GM18868 (cell line): ENCODE measurements around the gene COL24A1.
"Not testable (repeated sequence)": the region's sequence is repeated elsewhere in the genome, so short reads cannot be mapped to it uniquely, and the experiment has no call there.

Source experiments
- ATAC-seq: cut with Tn5 transposase; IDR thresholded peaks from one replicate; pipeline ENCODE4 v1.9.1; 2021; ENCODE audit warnings: mild to moderate bottlenecking, moderate library complexity; ENCODE audit not compliant: unreplicated experiment

The COL24A1 gene

DNA sequence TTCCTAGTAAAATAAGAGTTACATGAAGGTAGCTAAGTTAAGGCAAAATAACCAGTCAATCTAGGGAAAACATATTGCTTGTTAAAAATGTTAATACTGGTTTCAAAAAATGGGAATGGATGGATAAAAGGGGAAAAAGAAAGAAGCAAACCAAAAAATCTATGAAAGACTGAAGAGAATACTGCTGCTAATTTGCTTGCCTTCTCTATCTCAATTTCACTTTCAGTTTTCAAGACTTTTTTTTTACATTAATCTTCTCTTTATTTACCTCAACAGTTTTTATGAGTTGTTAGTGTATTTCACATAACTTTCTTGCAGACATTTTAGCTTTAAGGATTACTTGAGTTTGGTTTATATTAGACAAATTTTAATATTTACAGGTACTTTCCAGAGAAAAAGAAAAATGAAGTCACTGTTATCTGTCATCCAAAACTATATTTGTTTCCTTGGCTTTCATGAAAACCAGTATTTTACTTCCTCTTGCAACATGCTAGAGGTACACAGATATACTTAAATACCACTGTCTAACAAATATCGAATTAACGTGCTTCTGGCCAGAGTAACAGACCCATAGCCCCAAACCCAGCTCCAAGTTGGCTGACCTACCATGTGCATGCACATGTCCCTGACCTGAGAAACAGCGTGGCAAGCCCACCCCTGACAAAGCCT is 70.7 kb downstream of the COL24A1 start:
- ATAC-seq: peak; percentile 44

DNA sequence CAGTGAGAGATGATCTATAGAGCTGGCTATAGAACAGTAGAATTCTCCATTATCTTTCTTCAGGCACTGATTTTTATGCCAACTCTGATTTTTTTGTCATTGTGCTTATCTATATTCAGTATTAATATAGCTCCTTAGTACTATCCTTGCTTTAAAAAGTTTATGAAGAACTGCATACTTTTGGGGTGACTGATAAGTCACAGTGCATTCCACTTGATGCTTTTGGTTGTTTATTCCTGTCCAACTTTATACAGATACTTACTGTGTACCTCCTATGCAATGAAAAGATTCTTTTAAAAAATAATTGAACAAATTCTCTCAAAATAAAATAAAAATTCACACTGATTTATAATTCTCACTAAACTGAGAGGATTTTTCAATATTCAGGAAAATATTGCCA is 71.6 kb downstream of the COL24A1 start:
- no peak for ATAC-seq

DNA sequence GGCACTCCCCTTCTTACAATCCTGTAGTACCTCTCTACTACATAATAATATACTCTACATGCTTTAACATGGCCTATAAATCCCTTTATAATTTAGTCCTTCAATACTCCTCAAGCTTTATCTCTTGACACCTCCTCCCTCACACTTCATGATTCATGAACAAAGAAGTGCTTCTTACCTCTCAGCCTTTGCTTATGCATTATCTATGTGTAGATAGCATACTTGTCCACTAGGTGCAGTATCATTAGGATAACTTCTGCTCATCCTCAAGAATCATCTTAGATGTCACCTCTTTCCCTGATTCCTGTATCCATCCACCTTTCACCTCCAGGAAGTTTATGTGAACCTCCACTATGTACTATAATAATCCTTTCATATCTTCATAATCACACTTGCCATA is 74.4 kb downstream of the COL24A1 start:
- ATAC-seq: peak; percentile 72

DNA sequence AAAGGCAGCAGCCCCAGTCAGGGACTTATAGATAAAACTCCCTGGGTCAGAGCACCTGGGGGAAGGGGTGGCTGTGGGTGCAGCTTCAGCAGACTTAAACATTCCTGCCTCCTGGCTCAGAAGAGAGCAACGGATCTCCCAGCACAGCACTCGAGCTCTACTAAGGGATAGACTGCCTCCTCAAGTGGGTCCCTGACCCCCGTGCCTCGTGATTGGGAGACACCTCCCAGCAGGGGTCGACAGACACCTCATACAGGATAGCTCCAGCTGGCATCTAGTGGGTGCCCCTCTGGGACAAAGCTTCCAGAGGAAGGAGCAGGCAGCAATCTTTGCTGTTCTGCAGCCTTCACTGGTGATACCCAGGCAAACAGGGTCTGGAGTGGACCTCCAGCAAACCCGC is 84.1 kb downstream of the COL24A1 start:
- not testable (repeated sequence) for ATAC-seq

DNA sequence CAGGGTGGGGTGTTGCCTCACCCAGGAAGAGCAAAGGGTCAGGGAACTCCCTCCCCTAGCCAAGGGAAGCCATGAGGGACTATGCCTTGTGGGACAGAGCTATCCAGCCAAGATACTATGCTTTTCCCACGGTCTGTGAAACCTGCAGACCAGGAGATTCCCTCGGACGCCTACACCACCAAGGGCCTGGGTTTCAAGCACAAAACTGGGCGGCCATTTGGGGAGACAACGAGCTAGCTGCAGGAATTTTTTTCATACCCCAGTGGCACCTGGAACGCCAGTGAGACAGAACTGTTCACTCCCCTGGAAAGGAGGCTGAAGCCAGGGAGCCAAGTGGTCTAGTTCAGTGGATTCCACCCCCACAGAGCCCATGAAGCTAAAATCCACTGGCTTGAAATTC is 84.7 kb downstream of the COL24A1 start:
- ATAC-seq: not testable (repeated sequence)

DNA sequence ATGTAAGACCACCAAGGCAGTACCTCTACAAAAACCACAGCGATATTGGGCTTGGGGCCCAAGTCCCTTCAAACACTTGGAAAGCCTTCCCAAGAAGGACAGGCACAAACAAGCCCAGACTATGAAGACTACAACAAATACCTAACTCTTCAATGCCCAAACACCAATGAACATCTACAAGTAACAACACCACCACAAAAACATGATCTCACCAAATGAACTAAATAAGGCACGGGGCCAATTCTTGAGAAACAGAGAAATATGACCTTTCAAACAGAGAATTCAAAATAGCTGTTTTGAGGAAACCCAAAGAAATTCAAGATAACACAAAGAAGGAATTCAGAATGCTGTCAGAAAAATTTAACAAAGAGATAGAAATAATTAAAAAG is 86.8 kb downstream of the COL24A1 start:
- no peak for ATAC-seq

DNA sequence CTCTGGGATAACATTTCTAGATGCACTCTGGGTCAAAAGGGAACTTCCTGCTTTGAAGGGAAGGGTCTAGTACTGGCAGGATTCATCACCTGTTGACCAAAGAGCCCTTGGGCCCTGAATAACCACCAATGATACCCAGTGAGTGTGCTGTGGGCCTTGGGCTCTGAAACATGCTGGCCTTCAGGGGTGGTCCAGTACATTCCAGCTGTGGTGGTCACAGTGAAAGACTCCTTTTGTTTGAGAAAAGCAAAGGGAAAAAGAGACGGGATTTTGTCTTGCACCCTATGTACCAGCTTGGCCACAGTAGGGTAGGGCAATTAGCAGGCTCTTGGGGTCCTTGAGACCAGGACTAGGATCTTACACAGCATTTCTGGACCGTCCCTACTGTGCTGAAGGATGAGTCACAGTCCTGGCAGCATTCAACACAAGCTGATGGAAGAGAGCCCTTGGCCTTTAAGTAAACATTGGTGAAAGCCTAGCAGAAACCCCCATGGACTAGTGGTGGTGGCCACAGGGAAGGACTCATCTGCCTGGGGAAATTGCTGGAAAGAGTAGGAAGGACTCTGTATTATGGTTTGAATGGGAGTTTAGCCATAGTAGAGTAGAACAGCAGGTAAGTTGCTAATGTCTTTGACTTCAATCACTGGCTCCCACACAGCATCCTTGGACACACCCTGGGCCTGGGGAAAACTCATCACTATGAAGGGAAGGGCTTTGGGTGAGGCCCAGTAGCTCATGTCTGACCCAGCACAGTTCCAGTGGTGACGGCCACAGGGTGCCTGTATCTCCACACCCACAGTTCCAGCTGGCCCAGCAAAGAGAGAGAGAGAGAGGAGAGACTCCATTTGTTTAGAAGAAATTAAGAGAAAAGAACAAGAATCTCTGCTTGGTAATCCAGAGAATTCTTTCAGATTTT is 87.5 kb downstream of the COL24A1 start:
- ATAC-seq: no peak

DNA sequence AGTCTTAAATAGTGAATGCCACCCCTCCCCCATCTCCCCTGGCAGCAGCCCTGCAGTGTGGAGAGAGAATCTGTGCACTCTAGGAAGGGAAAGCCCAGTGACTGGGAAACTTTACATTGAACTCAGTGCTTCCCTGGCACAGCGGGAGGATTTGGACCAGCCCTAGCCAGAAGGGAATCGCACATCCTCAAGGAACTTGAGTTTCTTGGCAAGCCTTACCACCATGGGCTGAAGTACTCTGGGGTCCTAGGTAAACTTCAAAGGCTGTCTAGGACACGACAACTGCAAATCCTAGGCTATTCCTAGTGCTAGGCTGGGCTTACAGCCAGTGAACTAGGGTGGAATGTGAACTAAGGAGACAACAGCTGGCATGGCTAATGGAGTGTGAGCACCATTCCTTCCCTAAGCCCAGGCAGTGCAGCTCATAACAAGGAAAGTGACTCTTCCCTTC is 88.3 kb downstream of the COL24A1 start:
- no peak for ATAC-seq

DNA sequence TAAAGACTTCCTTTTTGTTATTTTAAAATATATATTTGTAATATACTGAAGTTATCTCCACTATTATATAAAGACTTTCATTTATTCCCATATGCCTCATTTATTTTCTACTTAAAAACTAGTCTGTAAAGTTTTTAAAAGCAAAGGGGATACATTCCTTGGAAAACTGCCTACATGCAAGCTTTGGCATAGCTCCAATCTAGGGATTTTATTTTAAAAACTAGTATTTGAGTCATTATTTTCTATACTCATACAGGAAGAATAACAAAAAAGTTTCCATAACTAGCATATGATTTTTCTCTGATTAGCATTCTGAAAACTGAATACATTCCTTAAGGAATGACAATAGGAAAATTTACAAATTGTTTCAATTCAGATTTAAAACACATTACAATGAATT is 88.9 kb downstream of the COL24A1 start:
- ATAC-seq: no peak

DNA sequence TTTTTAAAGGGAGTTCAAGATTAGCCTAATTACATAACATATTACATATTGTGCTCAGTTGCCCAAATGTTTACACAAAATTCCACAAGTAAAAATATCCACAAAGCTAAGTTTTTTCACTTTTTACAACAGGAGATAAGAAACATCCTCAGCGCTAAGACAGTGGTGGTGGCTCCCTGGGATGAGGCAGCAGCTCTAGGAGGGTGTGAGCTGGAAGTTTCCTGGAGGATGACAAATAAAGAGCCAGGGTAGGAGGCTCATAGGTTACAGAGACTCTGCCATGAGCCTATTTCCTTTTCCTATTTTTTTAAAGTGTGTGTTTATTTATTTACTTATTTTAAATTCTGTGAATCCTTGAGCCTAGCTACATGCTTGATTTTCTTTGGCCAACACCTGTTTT is 91.7 kb downstream of the COL24A1 start:
- no peak for ATAC-seq

DNA sequence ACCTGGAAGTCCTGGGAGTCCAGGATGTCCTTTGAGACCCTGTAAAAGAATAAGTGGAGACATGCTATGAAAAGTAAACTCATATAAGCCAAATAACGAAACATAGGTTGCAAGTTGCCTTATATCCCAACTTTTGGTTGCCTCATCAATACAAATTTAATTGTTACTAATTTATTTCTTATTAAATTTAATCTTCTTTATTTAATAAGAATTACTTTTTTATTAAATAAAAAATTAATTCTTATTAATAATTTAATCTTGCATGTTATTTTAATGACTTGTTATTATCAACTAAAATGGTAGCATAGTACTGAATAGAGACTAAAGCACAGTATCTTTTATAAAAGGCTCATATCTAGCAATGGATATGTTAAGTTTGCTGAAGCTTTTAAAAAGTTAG is 92.9 kb downstream of the COL24A1 start:
- ATAC-seq: no peak

DNA sequence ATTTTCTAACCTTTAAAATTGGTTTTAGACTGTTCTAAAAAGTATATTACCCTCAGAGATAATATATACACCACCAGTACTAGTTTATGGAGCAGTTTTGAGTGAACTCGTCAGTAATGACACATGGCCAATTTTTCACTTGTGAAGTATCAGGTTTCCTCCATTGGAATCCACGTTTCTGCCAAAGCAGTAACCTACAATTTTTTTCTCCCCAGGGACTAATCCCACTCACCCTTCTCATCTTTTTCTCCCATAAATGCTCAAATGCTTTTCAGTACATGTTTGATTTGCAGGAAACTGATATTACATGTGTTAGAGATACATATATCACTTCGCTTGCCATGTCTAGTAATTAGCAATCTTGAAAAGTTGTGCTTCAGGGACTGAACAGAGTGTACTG is 94.1 kb downstream of the COL24A1 start:
- ATAC-seq: no peak

DNA sequence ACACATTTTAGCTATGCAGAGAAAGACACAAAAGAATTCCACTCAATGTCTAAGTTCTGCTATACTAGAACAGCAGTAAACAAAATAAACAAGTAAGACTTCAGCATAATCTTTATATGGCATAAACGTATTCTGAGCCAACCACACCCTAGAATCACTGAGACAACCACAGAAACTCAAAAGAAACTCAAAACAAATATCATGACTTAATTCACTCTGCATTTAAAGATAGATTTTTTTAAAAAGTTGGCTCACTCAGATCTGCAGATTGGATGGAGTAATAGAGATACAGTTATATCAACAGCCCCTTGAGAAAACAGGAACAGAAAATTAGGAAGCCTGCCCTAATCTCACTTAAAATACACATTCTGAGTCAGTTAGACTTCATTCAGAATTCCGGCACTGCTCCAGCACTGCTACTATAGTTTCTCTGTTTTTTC is 95.0 kb downstream of the COL24A1 start:
- peak; percentile 92 for ATAC-seq

DNA sequence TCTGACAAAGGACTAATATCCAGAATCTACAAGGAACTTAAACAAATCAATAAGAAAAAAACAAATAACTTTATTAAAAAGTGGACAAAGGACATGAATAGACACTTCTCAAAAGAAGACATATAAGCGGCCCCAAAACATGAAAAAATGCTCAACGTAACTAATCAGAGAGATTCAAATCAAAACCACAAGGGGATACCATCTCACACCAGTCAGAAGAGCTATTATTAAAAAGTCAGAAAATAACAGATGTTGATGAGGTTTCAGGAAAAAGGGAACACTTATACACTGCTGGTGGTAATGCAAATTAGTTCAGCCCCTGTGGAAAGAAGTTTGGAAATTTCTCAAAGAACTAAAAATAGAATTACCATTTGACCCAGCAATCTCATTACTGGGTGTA is 102.2 kb downstream of the COL24A1 start:
- ATAC-seq: no peak

DNA sequence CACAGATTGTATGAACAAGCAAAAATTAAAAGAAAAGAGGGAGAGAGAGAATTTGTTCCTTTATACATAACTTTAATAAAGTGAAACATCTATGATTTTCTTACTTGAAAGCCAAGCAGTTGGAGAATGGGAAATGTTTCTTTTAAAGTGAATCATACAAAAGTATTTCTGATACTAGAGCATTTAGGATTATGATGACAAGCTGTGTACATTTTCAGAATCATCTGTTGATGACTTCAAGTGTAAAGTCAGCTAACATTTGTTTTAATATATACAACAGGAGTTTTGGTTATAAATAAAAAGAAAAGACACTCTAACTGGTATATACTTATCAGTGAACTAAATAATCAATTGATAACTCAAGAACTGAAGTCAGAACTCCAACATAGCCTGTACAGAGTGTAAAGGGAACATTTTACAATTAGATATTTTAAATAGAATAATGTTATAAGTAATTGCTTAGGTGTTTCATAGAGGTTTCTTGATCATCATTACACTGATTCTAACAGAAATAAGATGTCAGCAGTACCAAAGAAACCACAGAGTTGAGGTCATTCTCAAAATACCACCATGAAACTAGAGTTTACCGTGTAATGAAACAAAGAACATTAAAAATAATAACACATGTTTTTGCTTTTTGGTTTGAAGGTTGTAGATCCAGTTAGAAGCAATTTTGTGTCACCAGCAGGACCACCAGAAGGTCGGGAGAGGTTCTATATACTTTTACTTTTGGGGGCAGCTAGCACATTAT is 103.4 kb downstream of the COL24A1 start:
- ATAC-seq: peak; percentile 74

DNA sequence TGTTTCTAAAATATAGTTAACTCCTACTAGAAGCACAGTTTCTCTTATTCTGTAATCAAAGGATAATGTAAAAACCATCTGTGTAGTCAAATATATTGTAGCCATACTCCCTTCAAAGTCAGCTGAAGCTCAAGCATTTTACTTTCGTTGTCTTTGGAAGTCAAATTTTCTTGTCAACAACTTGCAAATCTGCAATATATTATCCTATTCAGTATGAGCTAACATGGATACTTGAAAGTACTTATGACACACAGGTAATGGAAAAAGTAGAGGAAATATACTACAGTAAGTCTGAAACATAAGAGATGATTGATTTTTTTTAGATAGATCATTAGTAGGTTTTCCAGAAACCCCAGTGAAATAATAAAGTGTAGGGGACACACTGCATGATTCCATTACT is 121.5 kb downstream of the COL24A1 start:
- ATAC-seq: no peak

DNA sequence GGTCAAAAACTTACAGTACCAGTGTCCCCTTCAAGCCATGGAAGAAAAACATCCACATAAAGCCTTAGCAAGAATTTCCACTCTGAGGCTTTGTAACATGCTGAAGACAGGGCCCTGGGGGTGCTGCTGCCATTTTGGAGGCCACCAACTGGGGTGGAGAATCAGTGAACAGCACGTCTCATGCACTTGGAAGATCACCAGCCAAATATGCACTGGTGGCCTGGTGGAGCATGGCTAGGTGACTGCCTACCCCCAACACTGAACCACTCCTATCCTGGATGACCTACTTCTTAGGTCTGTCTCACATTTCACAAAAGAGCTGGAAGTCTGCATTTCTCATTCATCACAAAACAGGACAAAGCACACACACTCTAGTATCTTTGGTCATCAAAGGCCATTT is 126.4 kb downstream of the COL24A1 start:
- no peak for ATAC-seq

DNA sequence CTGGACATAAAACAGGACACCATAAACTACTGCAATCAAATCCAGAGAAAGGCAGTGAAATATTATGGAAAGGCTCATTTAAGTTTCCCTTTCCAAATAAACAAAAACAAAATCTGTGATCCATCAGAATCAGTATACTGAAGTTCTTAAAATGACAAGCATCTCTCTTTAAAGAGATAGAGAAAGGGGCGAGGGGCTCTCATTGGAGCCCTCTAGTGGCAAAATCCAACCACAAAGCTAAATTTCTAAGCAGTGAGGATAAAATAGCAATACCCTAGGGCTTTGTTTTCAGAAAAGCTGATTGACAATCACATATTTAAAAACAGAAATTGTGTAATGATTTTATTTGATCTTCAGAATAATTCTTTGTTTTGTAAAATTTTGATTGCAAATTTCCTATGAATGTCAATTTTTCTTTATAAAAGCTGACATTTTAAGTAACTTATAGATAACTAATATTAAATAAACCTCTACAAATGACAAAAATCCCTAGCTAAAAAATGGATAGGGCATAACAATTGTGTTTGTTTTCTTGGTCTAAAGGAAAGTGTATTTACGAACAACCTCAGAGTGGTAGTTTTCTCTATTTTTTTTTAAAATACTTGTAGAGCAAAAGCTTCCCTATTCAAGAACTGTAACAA is 138.2 kb downstream of the COL24A1 start:
- peak; percentile 38 for ATAC-seq

DNA sequence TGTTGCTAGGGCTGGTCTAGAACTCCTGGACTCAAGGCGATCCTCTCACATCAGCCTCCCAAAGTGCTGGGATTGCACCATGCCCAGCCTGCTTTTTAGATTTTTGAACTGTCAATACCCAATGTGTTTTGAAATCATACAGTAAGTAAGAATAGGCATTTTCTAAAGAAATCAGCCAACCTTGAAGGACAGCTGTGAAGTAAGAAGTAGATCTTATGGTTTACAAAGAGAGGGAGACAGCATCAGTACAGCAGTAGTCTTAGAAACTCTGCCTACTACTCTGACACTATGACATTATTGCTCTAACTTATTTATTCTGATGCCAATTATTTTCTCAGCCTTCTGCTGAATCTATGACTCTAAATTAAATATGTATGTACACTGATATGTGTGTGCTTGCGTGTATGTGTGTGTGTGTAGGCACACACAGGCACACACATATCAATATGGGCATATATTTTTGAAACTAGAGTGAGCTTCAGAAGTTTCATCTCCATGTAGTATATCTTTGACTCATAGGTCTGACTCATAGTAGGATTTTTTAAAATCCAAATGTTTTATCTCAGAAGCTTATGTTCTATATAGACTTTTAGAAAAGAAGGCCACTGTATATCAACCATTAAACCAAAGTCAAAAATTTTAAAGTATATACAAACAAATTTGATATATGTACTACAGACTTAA is 140.4 kb downstream of the COL24A1 start:
- peak; percentile 80 for ATAC-seq

DNA sequence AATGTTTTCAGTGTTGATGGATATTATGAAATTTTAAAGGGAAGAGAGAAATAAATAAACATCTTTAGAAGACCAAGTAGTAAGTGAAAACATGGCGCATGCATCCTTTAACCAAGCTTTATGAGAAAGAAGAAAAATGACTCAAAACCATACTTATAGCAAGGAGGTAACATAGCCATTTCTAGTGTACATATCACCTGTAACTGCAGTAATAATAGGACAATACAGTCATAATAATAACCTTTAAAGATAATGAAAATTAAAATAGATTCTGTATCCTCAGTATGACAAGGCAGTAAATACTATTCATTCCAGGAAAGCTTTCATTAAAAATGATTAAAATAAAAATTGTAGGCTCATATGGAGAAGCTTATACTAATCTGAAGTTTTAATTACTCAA is 141.2 kb downstream of the COL24A1 start:
- ATAC-seq: peak; percentile 32
